Uterus (tissue), 4 donors: ENCODE results near the gene ZYG11B. TPM values are rescaled to one million over a fixed set of nuclear protein-coding genes. Genes with fewer than 3 reads are reported as not detected.
"Not testable (repeated sequence)": the region's sequence is repeated elsewhere in the genome, so short reads cannot be mapped to it uniquely, and the experiment has no call there.

ENCODE experiments used
- DNase-seq, 2 donors: peaks; one replicate each; pipeline ENCODE4 v3.0.0-alpha.2; 2019 to 2020
- H3K27ac ChIP-seq, 2 donors: fragments of 200-600 bp; sonication (generic); 1 replicate in 1 of 2; 2 replicates in 1 of 2; pipeline ENCODE4 v1.5.1; 2016 to 2018
- H3K27me3 ChIP-seq, 2 donors: fragments of 200-600 bp; sonication (generic); one replicate each; pipeline ENCODE4 v1.5.1; 2018 to 2019; ENCODE audit warnings: control low read depth in 1 of 2
- H3K36me3 ChIP-seq, 2 donors: fragments of 200-600 bp; sonication (generic); one replicate each; pipeline ENCODE4 v1.5.1; 2019; ENCODE audit warnings: control low read depth in 1 of 2
- H3K4me1 ChIP-seq, 2 donors: fragments of 200-600 bp; sonication (generic); one replicate each; pipeline ENCODE4 v1.5.1; 2018 to 2019; ENCODE audit warnings: control low read depth in 1 of 2
- H3K4me3 ChIP-seq, 2 donors: fragments of 200-600 bp; sonication (generic); 1 replicate in 1 of 2; 2 replicates in 1 of 2; pipeline ENCODE4 v1.5.1; 2018 to 2019; ENCODE audit warnings: mild to moderate bottlenecking in 1 of 2
- H3K9me3 ChIP-seq, 2 donors: fragments of 200-600 bp; sonication (generic); one replicate each; pipeline ENCODE4 v1.5.1; 2019; ENCODE audit warnings: control low read depth in 1 of 2
- CTCF ChIP-seq, 4 experiments: fragments of 200-600 bp in 2 of 4; fragments of 450-650 bp in 2 of 4; sonication (generic) in 2 of 4; IDR thresholded peaks; one replicate each; pipeline ENCODE4 v1.5.1; 2016 to 2019; ENCODE audit warnings: antibody characterized with exemption in 4 of 4, mild to moderate bottlenecking in 2 of 4, moderate library complexity in 1 of 4
- POLR2A ChIP-seq, 2 donors: fragments of 450-650 bp; IDR thresholded peaks; one replicate each; pipeline ENCODE4 v1.6.1; 2016; ENCODE audit warnings: antibody characterized with exemption in 2 of 2, mild to moderate bottlenecking in 1 of 2, moderate library complexity in 1 of 2
- intact Hi-C: fragments of 100-400 bp; cut with DNase I; formaldehyde crosslinking; loops from one replicate; pipeline ENCODE4 v1.15.1; 2023; ENCODE audit warnings: low total_unique reads
- total RNA-seq, 4 donors: library from RNA; depleted of rRNA in 3 of 4; stranded (reverse); fragments of >200 nt in 3 of 4; gene quantifications; one replicate each; pipeline versions ENCODE4 v1.1.0 to v1.2.4, GENCODE V29; 2014 to 2023
- donor health status: DM: yes; HTN: yes; CAD: no.

ZYG11B gene
- total RNA-seq, 4 donors from 2014 or later, result 22.5 to 100 (median 45.8) TPM

- Histone ChIP-seq H3K27me3 (no peaks in the 10 kb centered on the region), H3K27ac (peak overlapping the region; percentile 81 to 88), H3K4me3 (peak overlapping the region; percentile 74 to 86), H3K9me3 (no peaks in the 10 kb centered on the region), H3K36me3 (no peaks in the 10 kb centered on the region), H3K4me1 (no peaks in the 10 kb centered on the region)
- intact Hi-C loops, result no loop called here
- DNase-seq, result no peak
- TF ChIP-seq POLR2A (IDR thresholded peaks at IDR 0.05) (no peak), CTCF (IDR thresholded peaks at IDR 0.05) (no peak)
Observed at GRCh38 chr1:52727114-52727586, 897 bp downstream of the ZYG11B start.

- intact Hi-C loops, result no loop called here
- DNase-seq, result no peak
- no peaks in the 10 kb centered on the region for H3K27me3 ChIP-seq
- H3K4me3 ChIP-seq, result no peak overlapping the region
- no peaks in the 10 kb centered on the region for H3K9me3 ChIP-seq
- H3K27ac ChIP-seq, result no peak overlapping the region
- H3K4me1 ChIP-seq, result no peaks in the 10 kb centered on the region
- H3K36me3 ChIP-seq, result no peaks in the 10 kb centered on the region
- TF ChIP-seq POLR2A (IDR thresholded peaks at IDR 0.05) (no peak), CTCF (IDR thresholded peaks at IDR 0.05) (no peak)
Observed at GRCh38 chr1:52727956-52728656, 1.9 kb downstream of the ZYG11B start.

DNA sequence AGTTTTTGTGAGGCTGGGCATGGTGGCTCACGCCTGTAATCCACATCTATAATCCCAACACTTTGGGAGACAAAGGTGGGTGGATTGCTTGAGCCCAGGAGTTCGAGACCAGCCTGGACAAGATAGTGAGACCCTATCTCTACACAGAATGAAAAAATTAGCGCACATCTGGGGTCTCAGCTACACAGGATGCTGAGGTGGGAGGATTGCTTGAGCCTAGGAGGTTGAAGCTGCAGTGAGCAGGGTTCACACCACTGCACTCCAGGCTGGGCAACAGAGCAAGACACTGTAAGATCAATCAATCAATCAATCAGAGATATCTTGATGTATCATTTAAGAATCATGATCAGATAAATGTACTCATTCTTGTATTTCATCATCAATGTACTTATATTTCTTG is 7.1 kb downstream of the ZYG11B start:
- no peak overlapping the region for H3K27ac ChIP-seq
- no peaks in the 10 kb centered on the region for H3K9me3 ChIP-seq
- TF ChIP-seq POLR2A (IDR thresholded peaks at IDR 0.05) (no peak), CTCF (IDR thresholded peaks at IDR 0.05) (no peak)
- intact Hi-C loops, result no loop called here
- H3K4me1 ChIP-seq, result no peaks in the 10 kb centered on the region
- no peak for DNase-seq
- H3K36me3 ChIP-seq, result no peaks in the 10 kb centered on the region
- H3K27me3 ChIP-seq, result no peaks in the 10 kb centered on the region
- no peak overlapping the region for H3K4me3 ChIP-seq

DNA sequence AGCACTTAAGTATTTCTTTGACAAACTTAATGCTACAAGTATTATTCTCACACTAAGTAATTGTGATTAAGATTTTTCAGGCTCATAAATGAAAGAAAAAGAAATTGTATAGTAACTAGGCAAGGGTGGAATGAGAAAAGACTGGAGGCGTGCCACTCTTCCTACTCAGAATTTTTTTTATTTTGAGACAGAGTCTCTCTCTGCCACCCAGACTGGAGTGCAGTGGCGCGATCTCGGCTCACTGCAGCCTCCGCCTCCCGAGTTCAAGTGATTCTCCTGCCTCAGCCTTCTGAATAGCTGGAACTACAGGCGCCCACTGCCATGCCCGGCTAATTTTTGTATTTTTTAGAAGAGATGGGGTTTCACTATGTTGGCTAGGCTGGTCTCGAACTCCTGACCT is 9.1 kb downstream of the ZYG11B start:
- DNase-seq, result not testable (repeated sequence)

GRCh38 chr1:52738148-52738547 is 11.9 kb downstream of the ZYG11B start:
- H3K36me3 ChIP-seq, result no peaks in the 10 kb centered on the region
- no peak for DNase-seq
- no peaks in the 10 kb centered on the region for H3K4me1 ChIP-seq
- no peak overlapping the region for H3K4me3 ChIP-seq
- TF ChIP-seq CTCF (IDR thresholded peaks at IDR 0.05) (no peak), POLR2A (IDR thresholded peaks at IDR 0.05) (no peak)
- no peaks in the 10 kb centered on the region for H3K27me3 ChIP-seq
- intact Hi-C loops, result no loop called here
- H3K9me3 ChIP-seq, result no peaks in the 10 kb centered on the region
- no peak overlapping the region for H3K27ac ChIP-seq

More for the DNA sequence above, 9.1 kb downstream of the ZYG11B start:
- H3K4me1 ChIP-seq, H3K27ac ChIP-seq, intact Hi-C loops, H3K27me3 ChIP-seq, H3K9me3 ChIP-seq, H3K36me3 ChIP-seq, H3K4me3 ChIP-seq: not testable (repeated sequence)
